Loucy (cell line): Measurements from ENCODE around the gene SPAG17.

ENCODE experiments used
- H2AFZ ChIP-seq: fragments of 200-600 bp; sonication (generic); 2 replicates; pipeline ENCODE4 v1.6.0; 2016; ENCODE audit warnings: antibody characterized with exemption, mild to moderate bottlenecking, low read length, moderate library complexity
- H3F3A ChIP-seq: fragments of 200-600 bp; 2 replicates; pipeline ENCODE4 v1.6.0; 2016; ENCODE audit warnings: antibody characterized with exemption, low read depth, mild to moderate bottlenecking
- H3K27me3 ChIP-seq: fragments of 200-600 bp; sonication (generic); 2 replicates; pipeline ENCODE4 v1.6.1; 2014; ENCODE audit warnings: low read length, mild to moderate bottlenecking; ENCODE audit not compliant: insufficient read depth, poor library complexity, severe bottlenecking
- H3K36me3 ChIP-seq: fragments of 200-600 bp; sonication (generic); 2 replicates; pipeline ENCODE4 v1.6.1; 2016; ENCODE audit warnings: low read length; ENCODE audit not compliant: insufficient read depth
- H3K4me1 ChIP-seq: fragments of 200-600 bp; sonication (generic); 2 replicates; pipeline ENCODE4 v1.5.1; 2014; ENCODE audit warnings: low read length, mild to moderate bottlenecking; ENCODE audit not compliant: insufficient read depth, poor library complexity, severe bottlenecking
- H3K4me2 ChIP-seq: fragments of 200-600 bp; sonication (generic); 2 replicates; pipeline ENCODE4 v1.6.0; 2014; ENCODE audit warnings: antibody characterized with exemption, low read length, low read depth, mild to moderate bottlenecking; ENCODE audit not compliant: poor library complexity, severe bottlenecking
- H3K4me3 ChIP-seq: fragments of 200-600 bp; sonication (generic); 2 replicates; pipeline ENCODE4 v1.5.1; 2014; ENCODE audit warnings: low read length, mild to moderate bottlenecking, mixed read lengths; ENCODE audit not compliant: poor library complexity, severe bottlenecking
- H3K79me2 ChIP-seq: fragments of 200-600 bp; sonication (generic); 2 replicates; pipeline ENCODE4 v1.6.1; 2014; ENCODE audit warnings: low read length; ENCODE audit not compliant: insufficient read depth
- H3K9ac ChIP-seq: fragments of 200-600 bp; sonication (generic); 2 replicates; pipeline ENCODE4 v1.6.0; 2014; ENCODE audit warnings: mild to moderate bottlenecking, low read depth, low read length, moderate library complexity; ENCODE audit not compliant: poor library complexity, severe bottlenecking
- H3K9me2 ChIP-seq: fragments of 200-600 bp; sonication (generic); replicated peaks from 2 replicates; pipeline ENCODE4 v1.6.1; 2016; ENCODE audit warnings: low read depth, low read length, mixed read lengths
- H3K9me3 ChIP-seq: fragments of 200-600 bp; sonication (generic); 2 replicates; pipeline ENCODE4 v1.6.1; 2014; ENCODE audit warnings: mild to moderate bottlenecking, antibody characterized with exemption, low read length, low read depth; ENCODE audit not compliant: insufficient read depth
- H4K20me1 ChIP-seq: fragments of 200-600 bp; sonication (generic); 2 replicates; pipeline ENCODE4 v1.6.0; 2014; ENCODE audit warnings: antibody characterized with exemption, low read length, mild to moderate bottlenecking; ENCODE audit not compliant: insufficient read depth, poor library complexity, severe bottlenecking
- CTCF ChIP-seq: fragments of 200-600 bp; sonication (generic); conservative IDR thresholded peaks from 2 replicates; pipeline ENCODE4 v1.5.1; 2014; ENCODE audit warnings: mild to moderate bottlenecking, antibody characterized with exemption, low read length
- EZH2phosphoT487 ChIP-seq: fragments of 200-600 bp; IDR thresholded peaks from 2 replicates; pipeline ENCODE4 v1.6.1; 2018; ENCODE audit warnings: antibody characterized with exemption, mild to moderate bottlenecking, moderate library complexity, borderline replicate concordance

The SPAG17 gene

GRCh38 chr1:117985973-117986372 lies 199.1 kb downstream of the SPAG17 start:
- H3F3A ChIP-seq = no peaks in the 10 kb centered on the region
- no peak overlapping the region for H2AFZ ChIP-seq
- no peak overlapping the region for H3K4me2 ChIP-seq
- no peak overlapping the region for H3K9ac ChIP-seq
- H3K79me2 ChIP-seq = no peaks in the 10 kb centered on the region
- no peaks in the 10 kb centered on the region for H3K36me3 ChIP-seq
- no peaks in the 10 kb centered on the region for H4K20me1 ChIP-seq
- no peak overlapping the region for H3K4me3 ChIP-seq
- no peaks in the 10 kb centered on the region for H3K4me1 ChIP-seq
- H3K27me3 ChIP-seq = no peaks in the 10 kb centered on the region
- no peaks in the 10 kb centered on the region for H3K9me3 ChIP-seq
- TF ChIP-seq CTCF (no peak), EZH2phosphoT487 (no peak)
- H3K9me2 ChIP-seq = no peaks in the 10 kb centered on the region

GRCh38 chr1:117985239-117985638 lies 199.8 kb downstream of the SPAG17 start:
- Histone ChIP-seq H3K27me3 (no peaks in the 10 kb centered on the region), H3K9me2 (no peaks in the 10 kb centered on the region)

GRCh38 chr1:117981455-117982192 lies 203.4 kb downstream of the SPAG17 start:
- no peaks in the 10 kb centered on the region for H3K9me2 ChIP-seq
- no peaks in the 10 kb centered on the region for H3K79me2 ChIP-seq
- H3K4me3 ChIP-seq = no peak overlapping the region
- no peak overlapping the region for H3K4me2 ChIP-seq
- H3K36me3 ChIP-seq = no peaks in the 10 kb centered on the region
- H3K9ac ChIP-seq = no peak overlapping the region
- H3K4me1 ChIP-seq = no peaks in the 10 kb centered on the region
- H3K27me3 ChIP-seq = no peaks in the 10 kb centered on the region
- H3F3A ChIP-seq = no peaks in the 10 kb centered on the region
- no peak overlapping the region for H2AFZ ChIP-seq
- no peaks in the 10 kb centered on the region for H3K9me3 ChIP-seq
- no peaks in the 10 kb centered on the region for H4K20me1 ChIP-seq
- no peak for TF ChIP-seq CTCF
- TF ChIP-seq EZH2phosphoT487 = no peak

More at GRCh38 chr1:117985239-117985638, 199.8 kb downstream of the SPAG17 start:
- Histone ChIP-seq H2AFZ (no peak overlapping the region), H3K36me3 (no peaks in the 10 kb centered on the region), H3K9me3 (no peaks in the 10 kb centered on the region), H3K4me1 (no peaks in the 10 kb centered on the region), H3K4me2 (no peak overlapping the region), H3F3A (no peaks in the 10 kb centered on the region), H3K4me3 (no peak overlapping the region), H3K9ac (no peak overlapping the region), H4K20me1 (no peaks in the 10 kb centered on the region), H3K79me2 (no peaks in the 10 kb centered on the region)
- TF ChIP-seq CTCF (no peak), EZH2phosphoT487 (no peak)
